Stimulated activated naive CD8-positive, alpha-beta T cell treated with anti-CD3 and anti-CD28 coated beads, Interleukin-15, amount 100 ng/mL, for 72 hours (primary cell): ENCODE results near the gene GTF2IRD2.
A peak's percentile ranks its signal among the peaks of the same experiment; 100 is the strongest.
"Not testable (repeated sequence)": the region's sequence is repeated elsewhere in the genome, so short reads cannot be mapped to it uniquely, and the experiment has no call there.

ENCODE experiments used
- ATAC-seq: fragments of 150-1000 bp; cut with Tn5 transposase; 2 replicates; pipeline ENCODE4 v1.10.0; 2021; ENCODE audit warnings: mild to moderate bottlenecking, moderate library complexity
- DNase-seq, 2 donors: peaks; one replicate each; pipeline ENCODE4 v3.0.0; 2021 to 2022
- H3K27ac Mint-ChIP-seq, 2 donors: one replicate each; pipeline ENCODE4 v1.8.0; 2022; ENCODE audit warnings: mild to moderate bottlenecking in 2 of 2, mixed read lengths in 2 of 2, moderate library complexity in 2 of 2
- H3K27me3 Mint-ChIP-seq: one replicate; pipeline ENCODE4 v1.8.0; 2022; ENCODE audit warnings: mixed read lengths
- H3K4me1 Mint-ChIP-seq: one replicate; pipeline ENCODE4 v1.8.0; 2022; ENCODE audit warnings: mild to moderate bottlenecking, mixed read lengths
- H3K4me3 Mint-ChIP-seq, 2 donors: one replicate each; pipeline ENCODE4 v1.8.0; 2022; ENCODE audit warnings: mild to moderate bottlenecking in 2 of 2, mixed read lengths in 2 of 2, moderate library complexity in 1 of 2
- H3K9me3 Mint-ChIP-seq, 2 donors: one replicate each; pipeline ENCODE4 v1.8.0; 2022; ENCODE audit warnings: mixed read lengths in 2 of 2

The GTF2IRD2 gene

GRCh38 chr7:74765205-74765918 lies 86.0 kb downstream of the GTF2IRD2 start:
- not testable (repeated sequence) for H3K27me3 Mint-ChIP-seq, H3K27ac Mint-ChIP-seq, H3K4me3 Mint-ChIP-seq, DNase-seq, H3K4me1 Mint-ChIP-seq, H3K9me3 Mint-ChIP-seq
- ATAC-seq, result peak; percentile 82

GRCh38 chr7:74758982-74759381 lies 92.4 kb downstream of the GTF2IRD2 start:
- not testable (repeated sequence) for H3K27me3 Mint-ChIP-seq, H3K27ac Mint-ChIP-seq, H3K4me1 Mint-ChIP-seq

GRCh38 chr7:74758268-74758667 lies 93.1 kb downstream of the GTF2IRD2 start:
- not testable (repeated sequence) for ATAC-seq, H3K27ac Mint-ChIP-seq, H3K4me1 Mint-ChIP-seq, DNase-seq, H3K4me3 Mint-ChIP-seq, H3K9me3 Mint-ChIP-seq, H3K27me3 Mint-ChIP-seq

More at GRCh38 chr7:74758982-74759381, 92.4 kb downstream of the GTF2IRD2 start:
- not testable (repeated sequence) for DNase-seq, H3K4me3 Mint-ChIP-seq, H3K9me3 Mint-ChIP-seq, ATAC-seq

GRCh38 chr7:74756673-74757072 lies 94.7 kb downstream of the GTF2IRD2 start:
- ATAC-seq, H3K9me3 Mint-ChIP-seq, H3K4me1 Mint-ChIP-seq, DNase-seq, H3K4me3 Mint-ChIP-seq, H3K27me3 Mint-ChIP-seq, H3K27ac Mint-ChIP-seq: not testable (repeated sequence)

- not testable (repeated sequence) for H3K4me3 Mint-ChIP-seq, H3K27ac Mint-ChIP-seq, H3K4me1 Mint-ChIP-seq, ATAC-seq, DNase-seq, H3K27me3 Mint-ChIP-seq, H3K9me3 Mint-ChIP-seq
Observed at GRCh38 chr7:74753921-74754482, 97.4 kb downstream of the GTF2IRD2 start.
